Loucy (cell line): ENCODE data around the gene RERE.

ENCODE experiments used
- EZH2phosphoT487 ChIP-seq: fragments of 200-600 bp; IDR thresholded peaks from 2 replicates; pipeline ENCODE4 v1.6.1; 2018; ENCODE audit warnings: antibody characterized with exemption, mild to moderate bottlenecking, moderate library complexity, borderline replicate concordance
- TF ChIP-seq, protein P1 (sequence below): fragments of 200-600 bp; sonication (generic); conservative IDR thresholded peaks from 2 replicates; pipeline ENCODE4 v1.5.1; 2014; ENCODE audit warnings: mild to moderate bottlenecking, antibody characterized with exemption, low read length

DNA sequence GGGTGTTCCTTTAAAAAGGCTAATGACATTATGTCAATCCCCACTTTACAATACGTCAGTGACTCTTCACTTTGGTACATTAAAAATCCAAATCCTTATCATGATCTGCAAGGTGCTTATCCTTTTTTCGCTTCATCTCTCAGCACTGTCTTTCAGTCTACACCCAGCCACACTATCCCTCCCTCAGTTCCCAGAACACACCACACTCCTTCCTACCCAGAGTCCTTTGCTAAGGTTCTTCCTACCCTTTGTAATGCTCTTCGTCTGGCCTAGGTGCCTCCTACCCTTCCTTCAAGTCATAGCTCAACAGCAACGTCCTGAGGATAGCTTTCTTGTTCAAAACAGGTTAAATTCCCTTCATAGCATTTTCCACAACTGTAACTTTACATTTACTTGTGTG, 152.6 kb downstream of the RERE start:
- TF ChIP-seq EZH2phosphoT487, result no peak
- TF ChIP-seq, protein P1, sequence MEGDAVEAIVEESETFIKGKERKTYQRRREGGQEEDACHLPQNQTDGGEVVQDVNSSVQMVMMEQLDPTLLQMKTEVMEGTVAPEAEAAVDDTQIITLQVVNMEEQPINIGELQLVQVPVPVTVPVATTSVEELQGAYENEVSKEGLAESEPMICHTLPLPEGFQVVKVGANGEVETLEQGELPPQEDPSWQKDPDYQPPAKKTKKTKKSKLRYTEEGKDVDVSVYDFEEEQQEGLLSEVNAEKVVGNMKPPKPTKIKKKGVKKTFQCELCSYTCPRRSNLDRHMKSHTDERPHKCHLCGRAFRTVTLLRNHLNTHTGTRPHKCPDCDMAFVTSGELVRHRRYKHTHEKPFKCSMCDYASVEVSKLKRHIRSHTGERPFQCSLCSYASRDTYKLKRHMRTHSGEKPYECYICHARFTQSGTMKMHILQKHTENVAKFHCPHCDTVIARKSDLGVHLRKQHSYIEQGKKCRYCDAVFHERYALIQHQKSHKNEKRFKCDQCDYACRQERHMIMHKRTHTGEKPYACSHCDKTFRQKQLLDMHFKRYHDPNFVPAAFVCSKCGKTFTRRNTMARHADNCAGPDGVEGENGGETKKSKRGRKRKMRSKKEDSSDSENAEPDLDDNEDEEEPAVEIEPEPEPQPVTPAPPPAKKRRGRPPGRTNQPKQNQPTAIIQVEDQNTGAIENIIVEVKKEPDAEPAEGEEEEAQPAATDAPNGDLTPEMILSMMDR, result no peak
